HG02571 (cell line): Measurements from ENCODE around the gene FCN1.

Source experiments
- ATAC-seq: cut with Tn5 transposase; IDR thresholded peaks from one replicate; pipeline ENCODE4 v1.9.1; 2021; ENCODE audit warnings: mild to moderate bottlenecking, moderate library complexity; ENCODE audit not compliant: unreplicated experiment

FCN1 gene

GRCh38 chr9:134951994-134952393 is 34.3 kb upstream of the FCN1 start:
- ATAC-seq, result no peak

DNA sequence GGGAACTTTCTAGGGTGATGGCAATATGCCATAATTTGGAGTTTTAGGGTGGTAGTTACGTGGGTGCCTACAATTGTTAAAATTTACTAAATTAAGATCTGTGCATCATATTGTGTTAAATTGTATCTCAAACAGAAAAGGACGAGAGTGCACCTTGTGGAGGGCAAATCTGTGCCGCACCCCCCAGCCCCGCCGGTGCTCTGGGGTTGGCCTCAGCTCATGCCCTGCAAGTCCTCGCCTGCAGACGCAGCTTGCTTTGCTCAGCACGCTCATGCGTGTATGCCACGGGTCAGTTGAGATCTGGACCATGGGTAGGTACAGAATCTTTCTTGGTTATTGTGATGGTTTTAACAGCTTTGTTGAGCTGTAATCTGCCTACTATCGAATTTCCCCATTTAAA is 33.7 kb upstream of the FCN1 start:
- ATAC-seq, result no peak

DNA sequence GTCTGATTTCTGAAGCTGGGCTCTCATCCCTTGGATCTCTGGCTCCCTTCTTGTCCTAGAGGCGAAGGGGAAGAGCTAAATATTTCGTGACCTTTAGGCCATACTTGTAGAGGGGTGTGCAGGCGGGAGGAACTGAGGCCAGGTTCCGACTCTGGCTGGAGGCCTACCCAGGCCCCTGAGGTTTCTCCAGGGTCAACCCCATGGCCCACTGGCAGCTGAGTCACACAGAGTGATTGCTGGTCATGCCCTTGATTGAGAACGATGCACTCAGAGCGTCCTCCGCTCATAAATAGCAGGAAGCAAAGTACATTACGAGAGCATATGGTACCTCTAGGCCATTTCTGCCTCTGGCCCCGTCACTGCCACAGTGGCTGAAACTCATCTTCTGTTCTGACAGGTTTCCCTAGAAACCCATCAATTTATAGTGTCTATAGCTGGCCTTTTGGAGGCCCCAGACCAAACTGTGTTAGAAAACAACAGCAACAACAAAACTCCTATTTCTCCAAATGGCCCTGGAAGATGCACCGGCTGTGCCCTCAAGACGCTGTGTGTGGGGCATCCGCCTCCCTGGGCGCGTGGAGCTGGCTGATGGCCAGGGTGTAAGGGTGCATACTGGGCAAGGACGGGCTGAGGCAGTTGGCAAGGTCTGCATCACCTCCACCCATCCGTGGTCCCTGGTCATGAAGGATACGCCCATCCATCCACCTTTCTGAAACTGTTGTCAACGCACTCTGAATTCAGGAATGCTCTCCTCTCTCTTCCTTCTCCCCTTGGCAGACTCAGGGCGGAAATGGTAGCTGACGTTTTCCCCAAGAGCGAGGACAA is 32.9 kb upstream of the FCN1 start:
- no peak for ATAC-seq

GRCh38 chr9:134949681-134950385 is 32.1 kb upstream of the FCN1 start:
- no peak for ATAC-seq

GRCh38 chr9:134948149-134948548 is 30.4 kb upstream of the FCN1 start:
- ATAC-seq, result no peak

DNA sequence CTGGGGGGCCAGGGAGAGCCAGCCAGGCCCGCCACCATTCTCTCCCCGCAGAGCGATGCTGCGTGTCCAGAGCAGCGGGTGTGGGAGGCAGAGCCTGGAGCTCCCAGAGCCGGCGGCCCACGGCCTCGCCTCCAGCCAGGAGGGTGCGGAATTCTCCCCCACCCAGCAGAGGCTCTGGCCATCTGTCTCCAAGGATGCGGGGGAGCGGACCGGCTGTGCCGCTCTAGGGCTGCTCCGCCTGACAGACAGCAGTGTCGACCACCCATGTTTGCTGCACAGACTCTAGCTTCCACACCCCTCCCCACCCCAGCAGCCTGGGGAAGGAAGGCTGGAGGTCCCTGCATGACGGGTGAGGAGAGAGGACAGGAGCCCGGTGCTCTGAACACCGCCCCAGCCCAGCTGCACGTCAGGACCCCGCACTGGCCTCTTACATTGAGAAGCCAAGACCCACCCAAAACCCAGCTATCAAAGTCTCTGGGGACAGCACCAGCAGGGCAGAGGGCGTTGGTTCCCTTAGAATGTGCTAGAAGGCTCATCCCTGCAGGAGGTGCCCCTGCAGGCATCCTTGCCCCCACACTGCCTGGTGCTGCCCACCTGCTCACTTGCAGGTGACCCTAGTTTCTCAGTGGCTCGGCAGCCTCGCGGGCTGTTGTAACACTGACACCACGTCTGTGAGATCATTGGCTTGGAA is 29.7 kb upstream of the FCN1 start:
- no peak for ATAC-seq

- ATAC-seq, result no peak
These were observed 29.0 kb upstream of the FCN1 start for GRCh38 chr9:134946663-134947062.

DNA sequence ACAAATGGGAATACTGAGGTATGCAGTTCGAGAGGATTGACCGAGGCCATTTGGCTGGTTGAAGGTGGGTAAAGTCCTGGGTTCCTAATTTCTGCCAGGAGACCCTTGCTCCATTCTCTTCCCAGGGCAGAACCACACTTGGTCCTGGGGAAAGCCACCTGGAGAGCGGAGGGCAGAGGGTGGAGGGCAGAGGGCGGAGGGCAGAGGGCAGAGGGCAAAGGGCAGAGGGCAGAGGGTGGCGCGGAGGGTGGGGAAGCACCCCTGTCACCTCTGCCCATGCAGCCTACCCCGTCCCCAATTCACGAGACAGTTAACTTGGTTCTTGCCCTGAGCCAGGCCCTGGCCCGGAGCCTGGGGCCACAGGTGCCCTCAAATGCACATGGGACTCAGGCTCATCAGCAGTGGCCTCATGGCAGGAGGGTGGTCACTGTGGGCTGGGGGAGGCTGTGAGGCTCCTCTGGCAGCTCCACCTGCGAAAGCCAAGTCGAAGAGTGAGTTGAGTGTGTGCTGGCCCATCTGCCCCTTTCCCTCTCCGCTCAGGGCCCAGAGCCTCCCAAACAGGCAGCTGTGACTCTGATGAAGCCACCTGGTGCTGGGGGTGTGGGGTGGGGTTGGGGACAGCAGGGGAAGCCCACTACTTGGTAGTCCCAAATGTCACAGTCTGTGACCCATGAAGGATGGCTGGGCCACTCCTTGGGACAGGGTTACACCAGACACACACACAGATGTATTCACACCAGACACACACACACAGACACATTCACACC is 28.0 kb upstream of the FCN1 start:
- ATAC-seq, result no peak

GRCh38 chr9:134944916-134945315 is 27.2 kb upstream of the FCN1 start:
- ATAC-seq, result no peak

DNA sequence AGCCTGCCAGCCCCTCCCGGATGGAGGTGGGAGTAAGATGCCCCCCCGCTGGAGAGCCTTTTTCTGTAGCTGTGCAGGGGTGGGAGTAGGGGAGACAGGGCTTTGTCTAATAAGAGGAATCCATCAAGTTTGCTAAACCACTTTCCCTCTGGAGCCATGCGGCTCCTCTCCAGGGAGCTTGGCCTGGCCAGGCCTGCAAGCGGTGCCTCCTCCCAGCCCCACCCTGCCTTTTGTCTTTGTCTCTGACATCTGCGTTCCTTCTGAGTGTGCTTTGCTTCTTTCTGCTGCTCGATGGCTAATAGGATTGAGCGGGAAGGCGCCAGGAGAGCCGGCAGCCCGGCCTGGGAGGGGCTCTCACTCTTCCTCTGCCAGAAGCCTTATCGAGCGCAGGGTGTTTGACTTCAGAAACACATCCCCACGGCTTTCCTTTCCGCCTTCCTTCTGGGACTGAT is 26.7 kb upstream of the FCN1 start:
- no peak for ATAC-seq

DNA sequence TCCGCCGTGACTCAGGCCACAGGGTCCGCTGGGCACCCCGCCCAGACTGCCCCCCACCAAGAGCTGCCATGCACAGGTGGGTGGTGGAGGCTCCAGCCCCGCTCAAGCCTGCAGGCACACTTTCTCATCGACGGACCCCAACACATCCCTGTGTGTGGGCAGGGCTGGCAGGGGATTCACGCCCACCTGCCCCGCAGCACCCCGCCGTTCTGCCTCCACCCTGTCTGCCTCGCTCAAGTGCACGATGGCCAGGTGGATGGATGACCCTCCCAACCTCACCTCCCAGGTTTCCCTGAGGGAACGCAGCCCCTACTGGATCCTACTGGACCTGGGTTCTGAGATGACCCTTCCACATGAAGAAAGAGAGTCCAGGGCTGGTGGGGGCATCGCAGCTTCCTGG is 26.1 kb upstream of the FCN1 start:
- no peak for ATAC-seq

DNA sequence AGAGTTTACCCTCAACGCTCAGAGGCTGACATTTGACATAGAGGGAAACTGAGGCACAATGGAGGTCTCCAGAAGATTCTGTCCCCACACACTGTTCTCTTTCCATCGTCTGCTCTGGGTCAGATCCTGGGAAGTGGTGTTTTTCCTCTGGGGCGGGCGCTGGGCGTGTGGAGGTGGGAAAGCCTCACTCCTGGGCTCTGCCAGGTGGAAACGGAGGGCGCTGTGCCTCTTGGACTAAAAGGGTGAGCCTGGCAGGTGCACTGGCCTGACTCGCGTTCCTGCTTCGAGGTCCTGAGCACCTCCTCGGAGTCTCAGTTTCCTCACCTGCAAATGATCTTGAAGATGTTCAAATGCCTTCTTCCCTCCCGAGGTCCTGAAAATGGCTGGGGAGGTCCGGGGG is 25.7 kb upstream of the FCN1 start:
- ATAC-seq, result no peak

GRCh38 chr9:134942788-134943184 is 25.1 kb upstream of the FCN1 start:
- ATAC-seq, result no peak

DNA sequence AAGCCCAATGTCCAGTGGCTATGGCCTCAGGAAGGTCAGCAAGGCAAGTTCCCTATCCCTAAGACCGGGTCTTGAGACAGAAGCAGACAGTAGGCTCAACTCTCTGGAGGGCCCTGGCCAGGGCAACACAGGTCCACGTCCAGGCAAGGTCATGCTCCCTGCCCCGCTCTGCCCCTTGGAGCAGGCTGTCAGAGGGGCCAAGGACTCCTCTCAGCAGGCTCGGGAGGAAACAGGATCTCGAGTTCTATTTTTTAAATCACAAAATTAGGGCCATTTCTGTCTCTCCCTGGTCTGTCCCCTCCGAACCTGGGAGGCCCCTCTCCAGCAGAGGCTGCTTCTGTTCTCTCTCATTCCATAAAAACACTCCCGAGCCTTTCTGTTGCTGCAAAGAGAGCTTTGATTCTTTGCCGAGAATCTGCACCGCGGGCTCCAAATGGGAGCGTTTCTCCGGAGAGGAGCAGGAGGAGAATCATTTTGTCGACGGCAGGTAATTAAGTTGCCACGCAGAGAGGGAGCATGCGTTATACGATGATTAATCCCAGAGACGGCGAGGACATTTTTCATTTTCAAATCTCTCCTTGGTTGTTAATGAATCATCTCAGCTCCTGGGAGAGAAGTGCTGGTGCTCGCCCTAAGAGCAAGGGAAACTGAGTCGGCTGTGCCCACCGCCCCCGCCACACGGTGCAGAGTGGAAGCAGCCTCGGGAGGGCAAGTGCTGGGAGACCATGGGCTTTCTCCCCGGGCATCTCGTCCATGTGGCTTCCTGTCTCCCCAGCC is 24.5 kb upstream of the FCN1 start:
- ATAC-seq, result no peak

GRCh38 chr9:134940236-134941208 is 22.8 kb upstream of the FCN1 start:
- no peak for ATAC-seq

DNA sequence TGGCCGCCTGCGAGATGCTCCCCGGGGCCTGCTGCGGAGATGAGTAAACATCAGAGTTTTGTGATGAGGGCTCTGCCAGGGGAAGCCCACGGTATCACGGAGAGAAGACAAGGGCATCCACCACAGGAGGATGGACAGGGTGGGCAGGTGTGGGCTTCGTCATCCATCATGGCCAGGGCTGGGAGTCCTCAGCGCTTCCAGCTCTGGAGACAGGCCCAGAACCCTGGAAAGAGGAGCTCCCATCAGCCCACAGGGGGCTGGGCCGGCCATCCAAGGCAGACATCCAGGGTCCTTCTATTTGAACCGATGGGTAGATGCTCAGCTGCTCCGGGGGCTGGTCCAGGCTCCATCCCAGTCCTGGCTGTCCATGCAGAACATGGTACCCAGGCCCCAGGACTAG is 22.1 kb upstream of the FCN1 start:
- no peak for ATAC-seq

- no peak for ATAC-seq
These were observed 21.5 kb upstream of the FCN1 start for GRCh38 chr9:134939080-134939733.

GRCh38 chr9:134938346-134939079 is 20.8 kb upstream of the FCN1 start:
- ATAC-seq, result no peak
